ENCODE data around the gene AKR1A1. TPM values are rescaled to one million over a fixed set of nuclear protein-coding genes. Genes with fewer than 3 reads are reported as not detected.

AKR1A1 gene
- total RNA-seq, 1 donor from 2014 or later: 177 TPM

DNA sequence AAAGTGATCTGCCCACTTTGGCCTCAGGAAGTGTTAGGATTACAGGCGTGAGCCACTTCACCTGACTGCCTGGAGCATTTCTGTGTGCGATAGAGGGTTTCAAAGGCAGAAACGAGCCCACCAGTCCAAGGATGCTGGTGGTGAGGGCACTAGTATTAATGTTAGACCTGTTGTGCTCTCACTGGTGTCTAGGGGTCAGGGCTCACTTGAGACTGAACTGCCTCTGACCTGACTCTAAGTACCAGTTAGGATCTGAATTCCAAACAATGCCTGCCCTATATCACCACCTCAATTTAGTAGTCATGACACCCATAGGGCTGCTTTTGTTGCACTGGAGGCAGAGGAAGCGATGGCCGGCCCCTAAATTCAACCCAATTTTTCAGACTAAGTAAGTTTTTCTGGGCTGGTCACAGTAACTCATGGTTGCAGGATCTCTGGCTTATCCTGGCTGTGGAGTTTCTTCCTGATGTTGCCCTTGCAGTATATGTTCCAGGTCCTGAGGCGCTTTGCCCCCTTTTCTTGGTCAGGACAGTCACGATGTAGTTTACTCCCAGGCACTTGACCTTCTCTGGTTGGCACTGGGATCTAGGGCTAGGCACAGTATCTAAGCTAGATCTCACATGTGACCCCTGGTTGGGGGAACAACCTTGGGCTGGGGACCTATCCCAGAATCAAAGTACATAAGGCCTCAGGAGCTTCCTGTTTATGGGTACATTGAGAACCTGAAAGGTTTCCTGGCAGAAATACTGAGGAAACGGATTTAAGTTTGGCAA is 68.7 kb downstream of the AKR1A1 start:
- Mint-ChIP-seq H3K4me3 (no peak overlapping the region), H3K36me3 (peaks cover 29% of the 10 kb centered on the region), H3K4me1 (no peaks in the 10 kb centered on the region), H3K27me3 (ENCODE audit: low read depth) (no peaks in the 10 kb centered on the region), H3K9me3 (no peaks in the 10 kb centered on the region), H3K27ac (peak overlapping the region; percentile 16)
- no peak for DNase-seq (ENCODE audit: low spot score in 2 of 2, unreplicated experiment in 2 of 2)
- TF ChIP-seq CTCF (IDR thresholded peaks at IDR 0.05; ENCODE audit: unreplicated experiment): no peak

Other genes starting within 250 kb of the AKR1A1 start
- 2.1 to 2.8 TPM (median 2.4 TPM) in 3 replicates for gene HPDL, start 223.9 kb upstream of the AKR1A1 start, total RNA-seq
- 10.9 to 14.0 TPM (median 13.2 TPM) in 3 replicates for gene TOE1, start 210.7 kb upstream of the AKR1A1 start, total RNA-seq
- 39.5 to 43.1 TPM (median 43.0 TPM) in 3 replicates for gene MUTYH, start 210.4 kb upstream of the AKR1A1 start, total RNA-seq
- 4.3 to 4.9 TPM (median 4.3 TPM) in 3 replicates for gene TESK2, start 59.7 kb upstream of the AKR1A1 start, total RNA-seq
- 1.1 to 1.7 TPM (median 1.5 TPM) in 3 replicates for gene CCDC163, start 50.8 kb upstream of the AKR1A1 start, total RNA-seq
- gene MMACHC, start 50.5 kb upstream of the AKR1A1 start, total RNA-seq: 8.8 to 9.9 TPM (median 9.8 TPM) in 3 replicates
- 154 to 157 TPM (median 156 TPM) in 3 replicates for gene PRDX1, start 28.9 kb upstream of the AKR1A1 start, total RNA-seq
- 164 to 185 TPM (median 170 TPM) in 3 replicates for gene NASP, start 33.2 kb downstream of the AKR1A1 start, total RNA-seq
- 4.5 to 5.6 TPM (median 5.6 TPM) in 3 replicates for gene CCDC17, start 73.2 kb downstream of the AKR1A1 start, total RNA-seq
- 104 to 122 TPM (median 114 TPM) in 3 replicates for gene GPBP1L1, start 135.7 kb downstream of the AKR1A1 start, total RNA-seq
- 28.7 to 31.1 TPM (median 30.8 TPM) in 3 replicates for gene TMEM69, start 137.4 kb downstream of the AKR1A1 start, total RNA-seq
- 19.8 to 23.1 TPM (median 20.6 TPM) in 3 replicates for gene IPP, start 199.8 kb downstream of the AKR1A1 start, total RNA-seq